ENCODE data around the gene NBPF1.
"Not testable (repeated sequence)": the region's sequence is repeated elsewhere in the genome, so short reads cannot be mapped to it uniquely, and the experiment has no call there.

DNA sequence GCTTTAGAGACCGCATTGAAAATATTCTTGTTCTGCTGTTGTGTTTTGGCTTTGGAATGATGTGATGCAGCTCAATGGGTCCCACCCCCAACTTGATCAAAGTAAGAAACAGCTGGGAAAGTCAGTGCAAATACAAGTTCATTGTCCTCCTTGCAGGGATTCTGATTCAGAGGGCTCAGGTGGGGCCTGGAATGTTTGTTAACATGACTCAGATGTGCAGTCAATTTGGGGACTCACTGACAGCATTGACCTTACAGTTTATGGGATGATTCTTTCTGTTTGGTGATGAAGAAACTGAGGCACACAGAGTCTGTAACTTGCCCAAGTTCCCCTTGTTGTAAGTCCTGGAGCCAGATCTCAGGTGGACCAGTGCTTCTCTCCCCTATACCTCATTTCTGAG, 18.1 kb downstream of the NBPF1 start:
- TF ChIP-seq, protein P1, sequence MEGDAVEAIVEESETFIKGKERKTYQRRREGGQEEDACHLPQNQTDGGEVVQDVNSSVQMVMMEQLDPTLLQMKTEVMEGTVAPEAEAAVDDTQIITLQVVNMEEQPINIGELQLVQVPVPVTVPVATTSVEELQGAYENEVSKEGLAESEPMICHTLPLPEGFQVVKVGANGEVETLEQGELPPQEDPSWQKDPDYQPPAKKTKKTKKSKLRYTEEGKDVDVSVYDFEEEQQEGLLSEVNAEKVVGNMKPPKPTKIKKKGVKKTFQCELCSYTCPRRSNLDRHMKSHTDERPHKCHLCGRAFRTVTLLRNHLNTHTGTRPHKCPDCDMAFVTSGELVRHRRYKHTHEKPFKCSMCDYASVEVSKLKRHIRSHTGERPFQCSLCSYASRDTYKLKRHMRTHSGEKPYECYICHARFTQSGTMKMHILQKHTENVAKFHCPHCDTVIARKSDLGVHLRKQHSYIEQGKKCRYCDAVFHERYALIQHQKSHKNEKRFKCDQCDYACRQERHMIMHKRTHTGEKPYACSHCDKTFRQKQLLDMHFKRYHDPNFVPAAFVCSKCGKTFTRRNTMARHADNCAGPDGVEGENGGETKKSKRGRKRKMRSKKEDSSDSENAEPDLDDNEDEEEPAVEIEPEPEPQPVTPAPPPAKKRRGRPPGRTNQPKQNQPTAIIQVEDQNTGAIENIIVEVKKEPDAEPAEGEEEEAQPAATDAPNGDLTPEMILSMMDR (IDR thresholded peaks at IDR 0.05; ENCODE audit: low read length) = not testable (repeated sequence)
- TF ChIP-seq EZH2 (IDR thresholded peaks at IDR 0.05; ENCODE audit: borderline replicate concordance, low read length) = not testable (repeated sequence)

Measured in OCI-LY1 (cell line).